Mesenchymal stem cell (in vitro differentiated cells and primary cell): ENCODE data around the gene ERLIN1.

Source experiments
- DNase-seq: peaks from one replicate; pipeline ENCODE4 v3.0.0-alpha.2; 2013
- H2AFZ ChIP-seq: one replicate; pipeline ENCODE4 v1.6.1; 2013; ENCODE audit warnings: low read depth, mild to moderate bottlenecking, control low read depth, inconsistent platforms, low read length, moderate library complexity
- H2AK5ac ChIP-seq: 2 replicates; pipeline ENCODE4 v1.6.1; 2013; ENCODE audit warnings: low read length, moderate library complexity, mild to moderate bottlenecking, inconsistent platforms; ENCODE audit not compliant: severe bottlenecking
- H2BK120ac ChIP-seq: one replicate; pipeline ENCODE4 v1.6.1; 2013; ENCODE audit warnings: low read depth, mild to moderate bottlenecking, inconsistent platforms, low read length, moderate library complexity
- H2BK12ac ChIP-seq, 2 experiments: one replicate each; pipeline ENCODE4 v1.6.1; 2013; ENCODE audit warnings: inconsistent platforms in 2 of 2, low read length in 2 of 2, mild to moderate bottlenecking in 2 of 2, moderate library complexity in 2 of 2, control low read depth in 1 of 2
- H2BK15ac ChIP-seq: one replicate; pipeline ENCODE4 v1.6.1; 2013; ENCODE audit warnings: mild to moderate bottlenecking, low read depth, inconsistent platforms; ENCODE audit not compliant: poor library complexity, severe bottlenecking
- H2BK5ac ChIP-seq: 2 replicates; pipeline ENCODE4 v1.6.1; 2013; ENCODE audit warnings: low read depth, mild to moderate bottlenecking, low read length, control low read depth, inconsistent platforms; ENCODE audit not compliant: poor library complexity, severe bottlenecking
- H3K14ac ChIP-seq, 2 experiments: one replicate each; pipeline ENCODE4 v1.6.1; 2013; ENCODE audit warnings: inconsistent platforms in 2 of 2, low read length in 2 of 2, control low read depth in 1 of 2, mild to moderate bottlenecking in 1 of 2, moderate library complexity in 1 of 2
- H3K18ac ChIP-seq, 2 experiments: one replicate each; pipeline ENCODE4 v1.6.1; 2013; ENCODE audit warnings: inconsistent platforms in 2 of 2, low read length in 2 of 2, control low read depth in 1 of 2, low read depth in 1 of 2, mild to moderate bottlenecking in 1 of 2
- H3K23ac ChIP-seq, 2 experiments: one replicate each; pipeline ENCODE4 v1.6.1; 2013; ENCODE audit warnings: inconsistent platforms in 2 of 2, low read length in 2 of 2, mild to moderate bottlenecking in 2 of 2, moderate library complexity in 2 of 2, control low read depth in 1 of 2
- H3K27ac ChIP-seq: 2 replicates; pipeline ENCODE4 v1.5.1; 2013; ENCODE audit warnings: mild to moderate bottlenecking, moderate library complexity, low read length, control low read depth, inconsistent platforms; ENCODE audit not compliant: poor library complexity, severe bottlenecking
- H3K27me3 ChIP-seq, 2 experiments: 2 replicates each; pipeline versions ENCODE4 v1.6.1 to v1.7.0; 2013; ENCODE audit warnings: low read length in 2 of 2, mild to moderate bottlenecking in 2 of 2, moderate library complexity in 2 of 2, control low read depth in 1 of 2, inconsistent platforms in 1 of 2; ENCODE audit not compliant: control insufficient read depth in 1 of 2, insufficient read depth in 1 of 2
- H3K36me3 ChIP-seq, 2 experiments: 2 replicates each; pipeline versions ENCODE4 v1.6.1 to v1.7.0; 2013; ENCODE audit warnings: low read length in 2 of 2, control low read depth in 1 of 2, inconsistent platforms in 1 of 2, low read depth in 1 of 2, mild to moderate bottlenecking in 1 of 2; ENCODE audit not compliant: insufficient read depth in 2 of 2, control insufficient read depth in 1 of 2
- H3K4ac ChIP-seq, 2 experiments: one replicate each; pipeline ENCODE4 v1.6.1; 2013; ENCODE audit warnings: inconsistent platforms in 2 of 2, low read length in 2 of 2, mild to moderate bottlenecking in 2 of 2, moderate library complexity in 2 of 2, control low read depth in 1 of 2, low read depth in 1 of 2
- H3K4me1 ChIP-seq: 2 replicates; pipeline ENCODE4 v1.6.1; 2013; ENCODE audit warnings: low read depth, low read length, control low read depth; ENCODE audit not compliant: control insufficient read depth, insufficient read depth
- H3K4me2 ChIP-seq: 2 replicates; pipeline ENCODE4 v1.6.1; 2013; ENCODE audit warnings: low read length, mild to moderate bottlenecking, inconsistent platforms; ENCODE audit not compliant: poor library complexity, severe bottlenecking
- H3K4me3 ChIP-seq, 2 experiments: 2 replicates each; pipeline versions ENCODE4 v1.5.1 to v1.7.0; 2013; ENCODE audit warnings: low read length in 2 of 2, mild to moderate bottlenecking in 2 of 2, control low read depth in 1 of 2, low read depth in 1 of 2; ENCODE audit not compliant: insufficient read depth in 1 of 2
- H3K79me1 ChIP-seq: replicated peaks from 2 replicates; pipeline ENCODE4 v1.6.1; 2013; ENCODE audit warnings: mild to moderate bottlenecking, control low read depth, low read length, inconsistent platforms; ENCODE audit not compliant: poor library complexity, severe bottlenecking
- H3K9ac ChIP-seq: 2 replicates; pipeline ENCODE4 v1.7.0; 2013; ENCODE audit warnings: mild to moderate bottlenecking, low read length, moderate library complexity
- H3K9me3 ChIP-seq: 2 replicates; pipeline ENCODE4 v1.7.0; 2013; ENCODE audit warnings: mild to moderate bottlenecking, low read length; ENCODE audit not compliant: control insufficient read depth
- H4K8ac ChIP-seq: one replicate; pipeline ENCODE4 v1.6.1; 2013; ENCODE audit warnings: inconsistent platforms, mild to moderate bottlenecking, low read length, moderate library complexity
- H4K91ac ChIP-seq: one replicate; pipeline ENCODE4 v1.6.1; 2013; ENCODE audit warnings: mild to moderate bottlenecking, low read length, inconsistent platforms
- WGBS: methylation state at CpG from one replicate; pipeline ENCODE4 v1.1.7; 2013; ENCODE audit warnings: mixed read lengths; 5-methylcytosine and 5-hydroxymethylcytosine counted together

Gene ERLIN1

DNA sequence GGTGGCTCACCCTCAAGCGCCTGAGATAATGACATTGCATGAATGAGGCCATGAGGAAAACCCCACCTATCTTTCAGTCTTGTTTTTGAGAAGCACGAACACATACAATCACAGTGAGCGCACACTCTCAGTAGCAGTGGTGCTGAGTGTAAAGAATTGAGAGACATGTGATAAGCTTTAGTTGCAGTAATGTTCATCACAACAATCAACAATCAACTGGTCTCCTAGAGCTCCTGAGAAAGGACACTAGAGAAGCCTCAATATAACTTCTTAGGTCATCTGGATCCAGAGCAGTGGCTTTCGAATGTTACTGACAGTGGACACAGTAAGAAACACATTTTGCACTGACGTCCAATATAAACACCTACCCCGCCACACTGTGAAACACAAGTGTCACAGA, 12.8 kb downstream of the ERLIN1 start:
- H2BK15ac ChIP-seq = no peak overlapping the region
- H4K8ac ChIP-seq = no peak overlapping the region
- H3K18ac ChIP-seq = no peak overlapping the region
- DNase-seq = no peak
- H3K9me3 ChIP-seq = peaks cover 10% of the 10 kb centered on the region
- peaks cover 12% of the 10 kb centered on the region for H3K79me1 ChIP-seq
- no peak overlapping the region for H2BK12ac ChIP-seq
- no peak overlapping the region for H4K91ac ChIP-seq
- H3K9ac ChIP-seq = no peak overlapping the region
- no peak overlapping the region for H3K4me2 ChIP-seq
- no peak overlapping the region for H2BK120ac ChIP-seq
- H3K27ac ChIP-seq = no peak overlapping the region
- H2AK5ac ChIP-seq = no peak overlapping the region
- H3K23ac ChIP-seq = no peak overlapping the region
- H3K36me3 ChIP-seq = peaks cover 2 to 84% of the 10 kb centered on the region in 2 experiments
- H3K4ac ChIP-seq = no peak overlapping the region
- H2BK5ac ChIP-seq = no peak overlapping the region
- WGBS = 98% methylated on average over 4 of the region's 6 CpGs
- no peaks in the 10 kb centered on the region for H3K27me3 ChIP-seq
- no peak overlapping the region for H3K14ac ChIP-seq
- H3K4me1 ChIP-seq = no peaks in the 10 kb centered on the region
- H2AFZ ChIP-seq = no peak overlapping the region
- no peak overlapping the region for H3K4me3 ChIP-seq

DNA sequence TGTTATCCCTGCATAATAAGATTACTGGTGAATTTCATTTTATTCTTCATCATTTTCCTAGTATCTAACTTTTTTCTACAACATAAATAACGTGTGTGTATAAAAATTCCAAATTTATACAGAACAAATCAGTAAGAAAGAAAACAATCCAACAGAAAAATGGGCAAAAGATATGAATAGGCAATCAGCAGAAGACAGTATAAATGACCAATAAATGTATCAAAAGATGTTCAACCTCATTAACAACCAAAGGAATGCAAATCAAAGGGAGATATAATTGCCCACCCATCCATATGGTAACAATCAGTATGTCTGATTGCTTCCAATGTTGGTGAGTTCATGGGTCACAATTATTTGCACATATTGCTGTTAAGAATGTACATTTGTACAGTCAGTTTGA, 13.5 kb downstream of the ERLIN1 start:
- H3K4me1 ChIP-seq = no peaks in the 10 kb centered on the region
- H2BK5ac ChIP-seq = no peak overlapping the region
- no CpG with 5 or more reads among the region's 1 CpG for WGBS
- no peak overlapping the region for H4K8ac ChIP-seq
- H2AK5ac ChIP-seq = no peak overlapping the region
- no peaks in the 10 kb centered on the region for H3K27me3 ChIP-seq
- no peak overlapping the region for H3K4me2 ChIP-seq
- no peak overlapping the region for H3K4me3 ChIP-seq
- H4K91ac ChIP-seq = no peak overlapping the region
- no peak overlapping the region for H2BK12ac ChIP-seq
- peaks cover 10% of the 10 kb centered on the region for H3K9me3 ChIP-seq
- no peak overlapping the region for H3K23ac ChIP-seq
- no peak overlapping the region for H3K9ac ChIP-seq
- H3K18ac ChIP-seq = no peak overlapping the region
- H2AFZ ChIP-seq = no peak overlapping the region
- H3K36me3 ChIP-seq = peaks cover 2 to 77% of the 10 kb centered on the region in 2 experiments
- no peak overlapping the region for H3K14ac ChIP-seq
- DNase-seq = no peak
- no peak overlapping the region for H2BK15ac ChIP-seq
- H3K27ac ChIP-seq = no peak overlapping the region
- H2BK120ac ChIP-seq = no peak overlapping the region
- H3K79me1 ChIP-seq = peaks cover 12% of the 10 kb centered on the region
- H3K4ac ChIP-seq = no peak overlapping the region

DNA sequence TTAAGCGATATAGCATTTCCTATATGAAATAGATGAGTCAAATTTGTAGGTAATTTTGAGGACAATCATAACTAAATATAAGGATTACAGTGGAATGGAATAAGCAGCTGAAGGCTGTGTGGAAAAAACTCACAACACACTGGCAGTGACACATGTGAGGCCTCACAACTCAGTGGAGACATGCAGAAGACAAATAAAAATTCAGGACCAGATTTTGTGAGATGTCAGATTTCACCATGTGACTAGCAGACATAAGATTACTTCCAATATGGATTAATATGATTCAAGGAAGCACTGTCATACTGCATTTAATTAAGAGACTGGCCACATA, 17.6 kb downstream of the ERLIN1 start:
- no peak overlapping the region for H3K23ac ChIP-seq
- whole genome bisulfite sequencing = no CpG with 5 or more reads among the region's 1 CpG
- H2BK5ac ChIP-seq = no peak overlapping the region
- H3K27me3 ChIP-seq = no peaks in the 10 kb centered on the region
- H3K14ac ChIP-seq = no peak overlapping the region
- H2BK12ac ChIP-seq = no peak overlapping the region
- peaks cover 4 to 49% of the 10 kb centered on the region in 2 experiments for H3K36me3 ChIP-seq
- H2AK5ac ChIP-seq = no peak overlapping the region
- H3K27ac ChIP-seq = no peak overlapping the region
- H3K79me1 ChIP-seq = peaks cover 10% of the 10 kb centered on the region
- H3K4ac ChIP-seq = no peak overlapping the region
- no peak for DNase-seq
- H4K8ac ChIP-seq = no peak overlapping the region
- no peak overlapping the region for H2AFZ ChIP-seq
- no peak overlapping the region for H2BK15ac ChIP-seq
- no peak overlapping the region for H2BK120ac ChIP-seq
- H3K9me3 ChIP-seq = peaks cover 10% of the 10 kb centered on the region
- no peak overlapping the region for H3K4me3 ChIP-seq
- H3K18ac ChIP-seq = no peak overlapping the region
- no peak overlapping the region for H3K4me2 ChIP-seq
- no peak overlapping the region for H3K9ac ChIP-seq
- peaks cover 1% of the 10 kb centered on the region for H3K4me1 ChIP-seq
- H4K91ac ChIP-seq = no peak overlapping the region

DNA sequence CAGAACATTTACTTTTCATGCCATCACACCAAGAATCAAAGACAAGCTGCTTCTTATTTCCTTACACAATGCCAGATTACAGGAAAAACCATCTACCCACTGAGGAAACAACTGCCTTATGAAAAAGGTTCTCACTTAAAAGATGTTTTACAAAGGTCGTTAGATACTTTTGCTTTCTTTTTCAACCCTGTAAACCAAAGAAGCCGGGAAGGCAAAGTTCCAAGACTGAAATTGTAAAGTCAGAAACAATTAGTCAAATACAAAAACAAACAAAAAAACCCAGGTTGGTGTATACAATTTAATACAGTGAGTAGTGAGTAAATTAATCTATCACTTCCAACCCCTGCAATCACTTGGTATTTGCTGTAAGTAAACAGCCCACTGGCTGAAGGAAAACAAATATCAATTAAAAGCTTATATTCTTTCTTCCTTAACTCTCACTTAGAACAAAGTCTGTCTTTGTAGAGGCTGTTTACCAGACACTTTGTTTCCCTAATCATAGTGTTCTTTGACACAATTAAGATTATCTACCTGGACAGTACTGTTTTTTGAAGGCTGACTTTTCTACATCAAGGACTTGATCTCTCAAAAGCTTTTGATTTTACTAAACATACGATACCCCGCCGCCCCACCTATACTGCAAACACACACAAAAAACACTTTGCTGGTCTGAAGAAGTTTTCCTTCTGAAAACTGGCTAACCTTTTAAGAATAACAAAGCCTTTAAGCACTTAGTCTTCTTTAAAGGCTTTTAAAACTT, 18.1 kb downstream of the ERLIN1 start:
- 97% methylated on average over 4 of the region's 5 CpGs for WGBS
- Histone ChIP-seq H3K14ac (no peak overlapping the region), H3K4ac (no peak overlapping the region), H3K27ac (no peak overlapping the region), H2AK5ac (no peak overlapping the region), H3K79me1 (peaks cover 10% of the 10 kb centered on the region), H3K4me3 (no peak overlapping the region), H3K9me3 (peaks cover 5% of the 10 kb centered on the region), H3K23ac (no peak overlapping the region), H3K9ac (peak overlapping the region; percentile 28), H3K18ac (no peak overlapping the region), H4K8ac (no peak overlapping the region), H4K91ac (no peak overlapping the region), H2BK15ac (no peak overlapping the region), H3K4me2 (no peak overlapping the region), H2BK5ac (no peak overlapping the region), H2BK120ac (no peak overlapping the region), H3K27me3 (no peaks in the 10 kb centered on the region), H2BK12ac (no peak overlapping the region), H3K36me3 (peaks cover 4 to 48% of the 10 kb centered on the region in 2 experiments), H3K4me1 (peaks cover 1% of the 10 kb centered on the region), H2AFZ (no peak overlapping the region)
- peak; percentile 26 for DNase-seq
